Activated naive CD4-positive, alpha-beta T cell treated with Interleukin-2 at 50 U/mL for 16 hours (primary cell): ENCODE measurements around the gene RNU1-3.
"Not testable (repeated sequence)": the region's sequence is repeated elsewhere in the genome, so short reads cannot be mapped to it uniquely, and the experiment has no call there.

Source experiments
- DNase-seq: peaks from one replicate; pipeline ENCODE4 v3.0.0-alpha.2; 2020

Gene RNU1-3

GRCh38 chr1:16666502-16667413, at the start of gene RNU1-3:
TSS of gene RNU1-3 (minus strand) at chr1:16666948.
- DNase-seq: not testable (repeated sequence)

DNA sequence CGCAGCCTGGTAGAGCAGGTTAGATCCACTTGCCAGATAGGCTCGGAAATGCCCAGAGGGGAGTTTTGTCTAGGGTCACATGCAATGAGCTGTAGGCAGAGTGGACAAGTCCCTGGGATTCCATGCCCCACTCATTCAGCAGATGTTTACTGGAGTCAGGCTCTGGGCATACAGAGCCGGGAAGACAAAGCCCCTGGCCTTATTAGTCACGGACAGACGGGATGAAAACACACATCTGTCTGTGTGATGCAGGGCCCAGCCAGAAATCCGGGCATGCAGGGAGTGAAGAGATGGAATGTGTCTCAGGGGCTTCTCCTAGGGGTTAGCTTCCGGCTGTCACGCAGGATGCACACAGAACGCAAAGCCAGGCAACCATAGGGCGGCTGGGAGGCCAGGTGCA, 46.7 kb upstream of the RNU1-3 start:
- not testable (repeated sequence) for DNase-seq

DNA sequence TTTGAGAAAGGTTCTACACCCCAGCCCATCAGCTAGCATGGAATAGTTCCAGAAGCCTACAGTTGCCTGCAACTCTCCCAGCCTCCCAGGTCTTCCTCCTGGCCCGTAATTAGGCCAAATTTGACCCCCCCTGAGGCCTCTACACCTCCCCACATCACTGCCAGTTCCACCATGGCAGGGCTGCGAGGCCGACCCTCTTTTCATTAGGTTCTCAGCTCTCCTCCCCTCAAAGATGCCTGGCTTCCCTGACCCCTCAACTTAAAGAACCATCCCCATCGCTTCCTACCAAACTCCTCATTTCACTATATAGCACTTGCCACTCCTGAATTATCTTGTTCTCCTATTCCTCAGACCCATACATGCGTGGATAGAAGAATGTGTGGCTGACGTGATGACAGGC, 46.2 kb upstream of the RNU1-3 start:
- not testable (repeated sequence) for DNase-seq

GRCh38 chr1:16712582-16712981, 45.8 kb upstream of the RNU1-3 start:
- not testable (repeated sequence) for DNase-seq

GRCh38 chr1:16712131-16712530, 45.4 kb upstream of the RNU1-3 start:
- DNase-seq: not testable (repeated sequence)

DNA sequence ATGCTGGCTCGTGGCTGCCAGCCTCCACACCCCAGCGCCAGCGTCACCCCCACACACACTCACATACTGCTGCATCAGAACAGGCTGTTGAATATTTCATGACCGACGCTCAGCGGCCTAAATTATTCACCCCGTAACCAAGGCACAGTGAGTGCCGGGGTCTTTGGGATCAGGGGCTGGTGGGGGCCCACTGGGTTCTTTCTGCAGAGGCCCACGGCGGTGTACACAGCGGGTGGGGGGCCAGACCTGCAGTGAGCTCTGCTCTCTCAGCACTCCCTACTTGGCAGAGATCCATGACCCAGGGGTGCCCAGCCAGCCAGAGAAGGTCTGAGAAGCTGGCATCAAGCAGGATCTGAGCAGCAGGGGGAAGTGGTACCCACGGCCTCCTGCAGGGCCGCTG, 43.9 kb upstream of the RNU1-3 start:
- DNase-seq: not testable (repeated sequence)

DNA sequence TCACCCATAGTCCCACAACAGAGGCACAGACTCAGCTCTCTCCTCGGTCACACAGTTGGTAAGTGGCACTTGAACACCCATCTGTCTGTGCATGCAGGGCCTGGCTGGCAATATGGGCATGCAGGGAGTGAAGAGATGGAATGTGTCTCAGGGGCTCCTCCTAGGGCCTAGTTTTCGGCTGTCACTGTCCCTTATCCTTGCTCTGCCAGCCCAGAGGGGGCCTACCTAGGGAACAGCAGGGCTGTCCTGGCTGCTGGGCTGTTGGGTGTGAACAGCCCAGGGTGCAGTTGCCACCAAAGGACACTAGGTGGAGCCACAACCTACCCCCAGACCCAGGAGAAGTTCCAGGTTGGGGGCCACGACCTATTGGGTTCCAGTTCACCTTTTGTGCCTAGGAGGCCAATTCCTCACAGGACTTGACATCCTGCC, 42.9 kb upstream of the RNU1-3 start:
- DNase-seq: peak; percentile 62

- DNase-seq: not testable (repeated sequence)
These were observed 42.0 kb upstream of the RNU1-3 start for GRCh38 chr1:16708704-16709103.

- not testable (repeated sequence) for DNase-seq
These were observed 40.7 kb upstream of the RNU1-3 start for GRCh38 chr1:16707130-16708093.

DNA sequence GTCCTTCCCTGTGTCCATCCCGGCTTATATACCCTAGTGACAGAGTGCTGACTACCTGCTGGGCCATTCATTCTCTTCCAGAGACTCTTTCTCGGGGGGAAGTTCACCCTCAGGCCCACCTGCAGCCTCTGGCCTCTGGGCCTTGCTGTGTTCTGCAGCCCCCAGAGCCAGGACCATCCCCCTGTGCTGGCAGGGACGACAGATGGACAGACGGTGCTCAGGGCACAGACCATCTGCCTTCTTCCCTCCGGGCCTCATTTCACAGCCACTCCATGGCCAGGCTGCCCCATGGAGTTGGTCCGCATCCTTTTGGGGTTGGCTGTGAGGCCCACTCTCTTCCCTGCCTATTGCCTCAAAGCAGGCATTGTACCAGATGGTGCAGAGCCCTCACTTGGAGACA, 39.6 kb upstream of the RNU1-3 start:
- not testable (repeated sequence) for DNase-seq

- DNase-seq: not testable (repeated sequence)
These were observed 37.9 kb upstream of the RNU1-3 start for GRCh38 chr1:16704502-16705100.

DNA sequence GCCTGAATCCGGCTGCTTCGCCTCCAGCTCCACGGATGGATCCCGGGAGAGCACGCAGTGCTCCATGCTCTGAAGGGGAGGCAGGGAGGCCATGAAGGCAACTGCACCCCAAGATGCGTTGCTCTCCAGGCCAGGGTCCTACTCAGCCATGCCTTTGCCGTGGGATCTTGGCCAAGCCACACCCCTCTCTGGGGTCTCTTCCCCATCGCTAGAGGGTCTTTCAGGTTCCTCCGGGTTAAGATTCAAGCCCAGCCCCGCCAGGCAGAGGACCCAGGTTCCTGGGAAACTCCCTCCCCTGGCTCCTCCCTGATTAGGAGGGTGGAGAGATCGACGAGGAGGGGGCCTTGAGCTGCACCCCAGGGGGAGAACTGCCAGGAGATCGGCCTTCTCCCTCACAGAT, 37.3 kb upstream of the RNU1-3 start:
- not testable (repeated sequence) for DNase-seq

DNA sequence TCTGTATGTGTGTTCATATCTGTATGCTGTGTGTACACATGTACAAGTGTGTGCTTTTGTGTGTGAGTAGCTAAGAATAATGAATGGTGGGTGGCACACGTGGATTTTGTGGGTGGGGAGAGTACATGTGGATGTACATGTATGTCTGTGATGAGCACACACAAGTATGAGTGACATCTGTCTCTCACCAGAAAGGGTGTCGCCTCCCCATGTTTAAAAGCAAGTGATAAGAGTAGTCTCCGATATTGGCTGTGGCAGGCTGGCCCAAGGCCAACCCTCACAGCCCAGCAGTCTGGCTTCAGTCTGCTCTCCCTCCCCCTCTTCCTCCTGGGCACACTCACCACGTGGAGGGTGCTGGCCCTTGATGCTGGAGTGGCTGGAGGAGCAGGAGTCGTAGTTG, 36.9 kb upstream of the RNU1-3 start:
- DNase-seq: not testable (repeated sequence)

DNA sequence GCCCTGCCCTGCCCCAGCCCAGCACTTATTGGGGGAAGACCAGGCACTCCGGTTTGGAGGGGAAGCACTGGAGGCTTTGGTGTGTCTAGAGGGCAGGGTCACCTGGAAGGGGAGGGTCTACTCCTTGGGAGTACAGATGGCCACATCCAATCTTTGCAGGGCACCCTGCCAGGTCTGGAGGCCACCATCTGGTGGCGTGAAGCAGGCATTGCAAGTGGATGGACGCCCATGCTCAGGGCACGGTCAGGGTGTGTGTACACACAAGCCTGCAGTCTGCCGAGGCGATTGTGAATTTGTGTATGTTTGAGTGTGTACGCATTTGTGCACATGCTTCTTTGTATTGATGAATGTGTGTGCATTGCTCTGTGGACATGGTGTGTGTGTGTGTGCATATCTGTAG, 36.4 kb upstream of the RNU1-3 start:
- not testable (repeated sequence) for DNase-seq

GRCh38 chr1:16702280-16702679, 35.5 kb upstream of the RNU1-3 start:
- not testable (repeated sequence) for DNase-seq

DNA sequence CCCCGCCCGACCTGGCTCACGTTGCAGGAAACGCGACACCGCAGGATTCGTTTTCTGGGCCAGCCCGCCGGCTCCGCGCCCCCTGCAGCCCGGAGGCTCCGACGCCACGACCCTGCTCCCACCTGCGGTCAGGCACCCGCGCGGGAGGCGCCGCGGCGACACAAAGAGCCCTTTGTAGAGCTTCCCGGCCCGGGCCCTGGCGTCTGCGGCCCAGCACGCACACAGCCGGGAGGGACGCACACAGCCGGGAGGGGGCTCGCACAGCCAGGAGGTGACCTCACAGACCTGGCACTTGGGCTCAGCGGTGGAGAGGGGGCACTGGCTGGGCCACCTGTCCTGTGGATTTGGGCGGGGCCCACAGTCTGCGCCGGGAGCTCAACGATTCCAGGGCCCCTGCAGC, 34.4 kb upstream of the RNU1-3 start:
- not testable (repeated sequence) for DNase-seq

- not testable (repeated sequence) for DNase-seq
These were observed 33.6 kb upstream of the RNU1-3 start for GRCh38 chr1:16700138-16700895.

GRCh38 chr1:16699440-16699839, 32.7 kb upstream of the RNU1-3 start:
- not testable (repeated sequence) for DNase-seq

DNA sequence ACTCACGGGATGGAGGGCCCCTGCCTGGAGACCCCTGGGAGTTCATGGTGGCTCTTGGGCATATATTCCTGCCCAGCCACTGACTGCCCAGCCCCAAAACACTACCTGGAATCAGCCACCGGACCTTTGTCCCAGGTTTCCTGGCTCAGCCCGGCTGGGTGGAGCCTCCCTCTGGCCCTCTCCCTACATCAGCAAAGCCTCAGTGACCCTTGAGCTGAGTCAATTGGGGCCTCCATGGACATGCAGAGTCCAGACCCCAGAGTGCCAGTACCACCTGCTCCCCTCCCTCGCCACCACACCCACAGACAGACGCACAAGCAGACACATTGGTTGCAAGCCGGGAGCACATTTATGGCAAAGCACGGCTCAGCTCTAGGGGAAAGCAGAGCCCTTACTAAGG, 30.4 kb upstream of the RNU1-3 start:
- not testable (repeated sequence) for DNase-seq

DNA sequence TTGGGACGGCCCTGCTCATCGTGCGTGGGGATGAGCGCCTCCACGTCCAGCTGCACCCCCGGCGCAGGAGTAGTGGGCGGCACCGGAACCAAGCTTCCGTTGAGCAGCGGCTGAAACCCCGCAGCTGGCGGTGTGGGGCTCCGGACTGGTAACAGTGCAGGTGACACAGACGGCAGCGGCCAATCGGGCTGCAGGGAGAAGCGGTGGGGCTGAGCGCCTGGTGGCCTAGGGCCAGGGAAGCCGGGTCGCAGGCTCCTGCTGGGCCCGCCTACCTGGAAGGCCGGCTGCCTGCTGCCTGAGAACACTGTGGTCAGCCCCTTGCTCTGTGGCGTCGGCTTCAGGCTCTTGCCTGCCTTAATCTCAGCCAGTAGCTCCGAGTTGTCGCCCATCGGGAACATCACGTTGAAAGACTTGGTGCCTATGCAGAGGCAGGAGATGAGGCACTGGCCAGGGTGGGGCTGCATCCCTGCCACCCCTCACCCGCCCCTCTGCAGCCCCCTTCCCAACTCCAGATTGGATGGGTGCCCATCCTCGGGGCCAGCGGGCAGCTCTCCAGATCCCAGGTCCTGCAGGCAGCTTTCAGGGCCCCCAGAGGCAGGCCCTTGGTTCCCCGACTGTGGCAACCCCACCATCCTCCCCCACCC, 29.9 kb upstream of the RNU1-3 start:
- DNase-seq: not testable (repeated sequence)

DNA sequence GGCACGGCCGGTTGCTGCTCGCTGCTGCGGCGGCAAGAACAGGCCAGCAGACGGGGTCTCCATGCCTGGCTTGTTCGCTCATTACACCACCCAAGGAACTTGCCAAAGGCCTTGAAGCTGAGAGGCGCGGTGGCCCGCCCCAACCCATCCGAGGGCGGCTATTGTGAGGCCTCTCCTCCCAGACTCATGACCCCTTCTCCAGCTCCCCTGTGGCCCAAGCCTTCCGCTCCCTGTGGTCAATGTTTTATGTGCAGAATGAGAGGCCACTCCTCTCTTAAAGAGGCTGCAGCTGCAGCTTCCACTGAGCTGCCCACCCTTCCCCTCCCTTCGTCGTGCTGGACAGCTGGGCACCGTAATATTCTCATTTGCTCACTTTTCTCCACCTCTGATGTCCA, 27.6 kb upstream of the RNU1-3 start:
- DNase-seq: not testable (repeated sequence)
